GM13977 (cell line): ENCODE results near the gene CCDC195.

Experiments used
- DNase-seq: peaks from one replicate; pipeline ENCODE4 v3.0.0; 2012; ENCODE audit warnings: low spot score
- in situ Hi-C: fragments of 300-500 bp; cut with MboI; formaldehyde crosslinking; loops from one replicate; pipeline ENCODE4 v1.12.0; 2022; ENCODE audit warnings: low sequenced_read_pairs, low pct_unique_long_range_greater_than_20kb, mixed read lengths, inconsistent platforms; ENCODE audit not compliant: unreplicated experiment
- TF ChIP-seq, protein P1 (sequence below): IDR thresholded peaks from 2 replicates; pipeline ENCODE4 v1.5.1; 2012; ENCODE audit warnings: mild to moderate bottlenecking, control low read depth; ENCODE audit not compliant: insufficient read depth; ENCODE audit errors: extremely low read depth, missing control alignments

Gene CCDC195

DNA sequence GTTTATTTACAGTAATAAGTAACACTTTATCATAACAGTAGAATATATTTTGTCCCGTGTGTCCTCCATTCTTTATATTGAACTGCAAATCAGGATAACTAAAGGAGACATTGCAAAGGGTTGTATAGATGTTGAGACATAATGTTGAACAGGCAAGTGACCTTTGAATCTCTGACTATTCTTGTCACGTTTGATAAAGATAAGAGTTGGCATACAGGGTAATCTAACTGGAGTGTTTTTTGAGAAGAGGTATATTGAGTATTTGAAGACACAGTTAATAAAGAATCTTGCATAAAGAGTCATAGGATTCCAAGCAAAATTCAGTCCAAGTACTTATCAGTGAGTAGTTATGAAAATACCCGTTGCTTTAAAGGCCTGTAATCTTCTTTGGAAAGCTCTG is 21.7 kb downstream of the CCDC195 start:
- no peak for DNase-seq
- TF ChIP-seq, protein P1, sequence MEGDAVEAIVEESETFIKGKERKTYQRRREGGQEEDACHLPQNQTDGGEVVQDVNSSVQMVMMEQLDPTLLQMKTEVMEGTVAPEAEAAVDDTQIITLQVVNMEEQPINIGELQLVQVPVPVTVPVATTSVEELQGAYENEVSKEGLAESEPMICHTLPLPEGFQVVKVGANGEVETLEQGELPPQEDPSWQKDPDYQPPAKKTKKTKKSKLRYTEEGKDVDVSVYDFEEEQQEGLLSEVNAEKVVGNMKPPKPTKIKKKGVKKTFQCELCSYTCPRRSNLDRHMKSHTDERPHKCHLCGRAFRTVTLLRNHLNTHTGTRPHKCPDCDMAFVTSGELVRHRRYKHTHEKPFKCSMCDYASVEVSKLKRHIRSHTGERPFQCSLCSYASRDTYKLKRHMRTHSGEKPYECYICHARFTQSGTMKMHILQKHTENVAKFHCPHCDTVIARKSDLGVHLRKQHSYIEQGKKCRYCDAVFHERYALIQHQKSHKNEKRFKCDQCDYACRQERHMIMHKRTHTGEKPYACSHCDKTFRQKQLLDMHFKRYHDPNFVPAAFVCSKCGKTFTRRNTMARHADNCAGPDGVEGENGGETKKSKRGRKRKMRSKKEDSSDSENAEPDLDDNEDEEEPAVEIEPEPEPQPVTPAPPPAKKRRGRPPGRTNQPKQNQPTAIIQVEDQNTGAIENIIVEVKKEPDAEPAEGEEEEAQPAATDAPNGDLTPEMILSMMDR, result no peak
- in situ Hi-C loops, result no loop called here

DNA sequence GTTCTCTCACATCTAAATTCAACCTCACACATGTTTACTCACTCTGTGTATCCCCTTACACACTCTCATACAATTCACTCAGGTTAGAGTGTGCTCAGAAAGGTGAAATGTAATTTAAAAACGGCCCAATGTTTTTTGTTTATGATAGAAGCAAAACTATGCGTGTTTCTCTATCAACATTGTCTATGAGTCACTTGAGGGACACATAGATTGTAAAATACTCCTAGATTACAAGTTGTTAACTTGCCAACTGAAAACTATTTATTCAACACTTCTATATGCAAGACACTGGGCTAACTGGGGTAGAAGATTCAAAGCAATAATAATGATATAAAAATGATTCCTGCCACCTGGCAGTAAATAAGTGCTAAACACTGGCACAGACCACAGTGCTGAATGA is 24.6 kb downstream of the CCDC195 start:
- TF ChIP-seq, protein P1, result no peak
- in situ Hi-C loops, result no loop called here
- DNase-seq, result no peak

DNA sequence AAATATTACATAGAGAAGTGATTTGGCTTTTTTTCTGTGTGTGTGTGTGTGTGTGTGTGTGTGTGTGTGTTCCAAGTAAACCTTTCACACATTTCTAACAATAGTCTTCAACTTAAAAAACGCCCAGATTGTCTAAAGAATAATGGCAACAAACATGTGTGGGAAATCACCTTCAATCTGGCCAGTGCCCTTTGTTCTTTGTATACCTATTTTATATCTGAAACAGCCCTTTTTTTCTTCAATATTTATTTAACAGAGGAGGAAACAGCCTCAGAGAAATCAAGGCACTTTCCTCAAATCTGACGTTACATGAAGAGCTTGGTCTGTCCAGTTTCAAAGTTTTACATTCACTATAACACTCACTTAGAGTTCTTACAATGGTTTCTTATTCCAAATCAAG is 25.3 kb downstream of the CCDC195 start:
- in situ Hi-C loops, result no loop called here
- DNase-seq, result no peak
- TF ChIP-seq, protein P1, result no peak

DNA sequence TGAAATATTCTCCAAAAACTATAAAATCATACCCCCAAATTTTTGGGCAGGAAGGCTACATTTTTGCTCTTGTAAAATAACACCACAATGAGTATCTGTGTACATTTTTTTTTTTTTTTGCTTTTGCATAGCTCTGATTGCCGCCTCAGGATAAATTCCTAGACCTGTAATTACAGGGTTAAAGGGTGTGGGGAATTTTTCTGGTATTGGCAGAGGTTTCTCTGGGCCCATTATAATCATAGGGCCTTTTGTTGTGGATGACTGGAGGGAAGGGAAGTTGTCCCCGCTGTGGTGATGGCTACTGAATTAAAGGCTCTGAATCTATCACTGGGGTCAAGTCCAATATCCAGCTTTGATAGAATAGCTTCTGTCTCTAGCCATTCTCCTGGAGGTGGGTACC is 26.6 kb downstream of the CCDC195 start:
- in situ Hi-C loops, result no loop called here
- DNase-seq, result no peak
- TF ChIP-seq, protein P1, result no peak

DNA sequence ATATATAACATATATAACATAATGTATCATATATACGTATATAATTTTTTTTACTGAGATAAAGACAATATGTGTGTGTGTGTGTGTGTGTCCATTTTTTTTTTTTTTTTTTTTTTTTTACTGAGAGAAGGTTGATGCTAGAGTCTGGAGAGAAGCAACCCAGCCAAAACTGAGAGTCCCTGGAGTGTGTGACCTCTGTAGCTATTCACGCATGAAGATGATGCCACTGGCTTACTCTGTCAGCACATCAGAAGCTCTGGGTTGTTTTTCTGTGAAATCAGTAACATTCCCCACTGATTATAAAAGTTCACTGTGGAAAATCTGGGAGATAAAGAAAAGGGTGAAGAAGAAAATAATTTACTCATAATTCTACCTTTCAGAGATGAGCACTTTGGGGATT is 27.2 kb downstream of the CCDC195 start:
- in situ Hi-C loops, result no loop called here
- DNase-seq, result no peak
- TF ChIP-seq, protein P1, result no peak

DNA sequence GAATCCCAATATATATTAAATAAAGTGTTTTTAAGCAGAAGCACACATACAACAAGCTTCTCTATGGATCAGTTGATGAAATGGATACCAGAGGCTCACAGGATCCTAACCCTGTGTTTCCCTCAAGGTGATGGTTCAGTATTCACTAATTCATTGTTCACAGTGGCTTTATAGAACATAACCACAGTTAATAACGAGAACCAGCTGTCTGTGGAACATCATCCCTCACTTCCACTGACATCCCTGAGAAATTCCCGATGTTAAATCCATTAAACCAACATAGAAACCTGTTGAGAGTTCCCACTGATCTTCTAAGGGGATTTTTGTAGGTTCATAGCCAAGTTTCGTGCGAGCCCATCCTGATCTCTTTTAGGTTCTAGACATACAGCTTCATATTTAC is 29.0 kb downstream of the CCDC195 start:
- in situ Hi-C loops, result no loop called here
- TF ChIP-seq, protein P1, result no peak
- DNase-seq, result no peak

DNA sequence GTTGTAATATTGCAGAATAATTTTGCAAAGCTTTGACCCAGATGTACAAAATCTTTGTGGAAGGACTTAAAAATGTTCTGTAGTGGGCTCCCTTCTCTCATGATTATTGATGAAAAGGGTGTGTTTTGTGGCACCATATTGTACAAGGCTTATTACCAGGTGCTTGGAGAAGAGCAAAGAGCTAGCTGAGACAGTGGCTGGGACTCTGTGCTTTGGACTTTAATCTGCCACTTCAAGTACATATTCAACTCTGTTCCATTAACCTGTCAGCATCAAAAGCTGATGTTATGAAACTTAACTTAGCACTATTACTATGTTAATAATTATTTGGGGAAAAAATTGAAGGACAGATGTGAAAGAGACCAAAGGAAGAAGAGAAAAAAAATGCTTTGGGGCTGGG is 31.0 kb downstream of the CCDC195 start:
- no peak for DNase-seq
- in situ Hi-C loops, result no loop called here
- TF ChIP-seq, protein P1, result no peak
